ENCODE data around the gene RFTN1. TPM values are rescaled to one million over a fixed set of nuclear protein-coding genes. Genes with fewer than 3 reads are reported as not detected.
"Not testable (repeated sequence)": the region's sequence is repeated elsewhere in the genome, so short reads cannot be mapped to it uniquely, and the experiment has no call there.

Gene RFTN1
- total and polyA plus RNA-seq, 2 donors (not counting 3 experiments of a cell fraction or from before 2014, with no cell fraction given) = 40.3 to 43.3 TPM

DNA sequence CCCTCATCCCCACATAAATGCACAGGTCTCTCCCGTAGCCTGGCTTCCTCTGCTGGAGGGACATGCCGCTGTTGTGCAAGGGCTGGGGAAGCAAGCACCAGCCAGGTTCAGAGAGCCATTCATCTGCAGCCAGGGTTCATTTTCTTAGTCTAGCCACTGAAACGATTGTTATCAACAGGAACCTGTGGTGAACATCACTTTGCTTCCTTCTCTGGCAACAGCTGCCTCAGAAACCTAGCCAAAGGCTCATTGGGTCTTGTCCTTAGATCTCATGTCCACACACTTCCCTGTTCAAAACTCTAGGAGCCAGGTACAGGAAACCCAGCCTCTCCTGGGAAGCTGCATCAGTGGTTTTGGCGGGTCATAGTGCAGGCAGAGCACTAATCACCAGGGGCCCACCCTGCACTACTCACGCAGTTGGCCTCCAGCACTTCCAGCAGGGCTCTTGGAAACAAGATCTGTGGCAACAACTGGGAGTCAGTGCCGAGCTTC lies 201.5 kb downstream of the RFTN1 start:
- Histone ChIP-seq H3K27me3 (ENCODE audit: control insufficient read depth in 2 of 2, insufficient read depth in 2 of 2, low read length in 2 of 2) (no peaks in the 10 kb centered on the region), H3K4me3 (replicated peaks in 1 of 3; ENCODE audit: insufficient read depth in 1 of 3, low read depth in 1 of 3, low read length in 3 of 3) (no peak overlapping the region), H3K4me1 (ENCODE audit: control insufficient read depth, extremely low read depth, insufficient read depth, low read length) (peaks cover 4% of the 10 kb centered on the region), H2AFZ (ENCODE audit: low read depth, low read length) (no peak overlapping the region), H3K79me2 (ENCODE audit: control insufficient read depth, insufficient read depth, low read length) (no peaks in the 10 kb centered on the region), H3K4me2 (ENCODE audit: insufficient read depth, low read length) (no peak overlapping the region), H3K27ac (ENCODE audit: insufficient read depth, low read depth, low read length) (no peak overlapping the region), H3K9me3 (replicated peaks; ENCODE audit: control insufficient read depth, insufficient read depth, low read length) (no peaks in the 10 kb centered on the region), H3K9me1 (replicated peaks; ENCODE audit: control insufficient read depth, extremely low read depth, insufficient read depth, low read length) (no peaks in the 10 kb centered on the region), H3K36me3 (ENCODE audit: control insufficient read depth in 2 of 2, extremely low read depth in 1 of 2, insufficient read depth in 2 of 2, low read length in 2 of 2) (peaks cover 0 to 12% of the 10 kb centered on the region in 2 experiments), H3K9ac (replicated peaks; ENCODE audit: extremely low read depth, insufficient read depth, low read length) (no peak overlapping the region), H4K20me1 (replicated peaks; ENCODE audit: control insufficient read depth, extremely low read depth, insufficient read depth, low read length) (peaks cover 2% of the 10 kb centered on the region)
- DNase-seq (ENCODE audit: low read depth, low spot score) = peak; percentile 21
- dilution Hi-C loops (cut with MboI; ENCODE audit: extremely low pct_ligation_motif_present, low sequenced_read_pairs) (no loop called here), intact Hi-C loops (cut with micrococcal nuclease) (no loop called here)
- CTCF ChIA-PET = interaction anchor here (0.8 to 2.1 kb wide), 2 partner anchors 10 to 22 kb away, joined by 5 read pairs; no protein-coding TSS in a partner anchor
- no TSS peak for BruUV-seq (replicated peaks)
- TF ChIP-seq JUN (IDR thresholded peaks at IDR 0.05; ENCODE audit: borderline replicate concordance, insufficient read depth, insufficient read length, low read depth) (no peak), POLR2A (IDR thresholded peaks at IDR 0.05; ENCODE audit: low read depth, low read length) (no peak), MAX (IDR thresholded peaks at IDR 0.05; ENCODE audit: insufficient read depth, insufficient read length) (no peak), MYC (IDR thresholded peaks at IDR 0.05; ENCODE audit: low read depth, low read length) (no peak), EZH2 (IDR thresholded peaks at IDR 0.05; ENCODE audit: borderline replicate concordance, low read depth, low read length, severe bottlenecking) (no peak), GATA2 (IDR thresholded peaks at IDR 0.05; ENCODE audit: insufficient read depth, insufficient read length, low read depth, low read length) (no peak), CTCF (IDR thresholded peaks at IDR 0.05; ENCODE audit: extremely low read depth in 1 of 2, insufficient read depth in 1 of 2, low read depth in 1 of 2, low read length in 2 of 2) (no peak), POLR2AphosphoS5 (IDR thresholded peaks at IDR 0.05; ENCODE audit: insufficient read depth, low read depth, low read length) (no peak), FOS (IDR thresholded peaks at IDR 0.05; ENCODE audit: borderline replicate concordance, insufficient read depth, low read length) (no peak)
- POLR2A ChIA-PET = no interaction called here
- no peak for FAIRE-seq

DNA sequence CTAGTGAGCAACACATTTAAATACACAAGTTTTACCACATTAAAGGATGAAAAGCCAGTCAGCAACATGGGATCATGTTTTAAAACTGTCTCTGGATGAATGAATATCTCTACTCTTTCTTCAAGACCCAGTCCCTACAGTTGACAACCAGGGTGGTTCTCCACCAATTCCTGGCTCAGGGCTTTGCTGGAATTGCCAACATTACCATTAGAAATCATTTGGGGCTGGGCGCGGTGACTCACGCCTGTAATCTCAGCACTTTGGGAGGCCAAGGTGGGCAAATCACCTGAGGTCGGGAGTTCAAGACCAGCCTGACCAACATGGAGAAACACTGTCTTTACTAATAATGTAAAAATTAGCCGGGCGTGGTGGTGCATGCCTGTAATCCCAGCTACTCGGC lies 203.0 kb downstream of the RFTN1 start:
- not testable (repeated sequence) for BruUV-seq (replicated peaks)

More for the DNA sequence above, 203.0 kb downstream of the RFTN1 start:
- H3K9ac ChIP-seq (replicated peaks; ENCODE audit: extremely low read depth, insufficient read depth, low read length); dilution Hi-C loops (cut with MboI; ENCODE audit: extremely low pct_ligation_motif_present, low sequenced_read_pairs); H3K4me3 ChIP-seq (replicated peaks in 1 of 3; ENCODE audit: insufficient read depth in 1 of 3, low read depth in 1 of 3, low read length in 3 of 3); H3K27ac ChIP-seq (ENCODE audit: insufficient read depth, low read depth, low read length); H4K20me1 ChIP-seq (replicated peaks; ENCODE audit: control insufficient read depth, extremely low read depth, insufficient read depth, low read length); H3K4me1 ChIP-seq (ENCODE audit: control insufficient read depth, extremely low read depth, insufficient read depth, low read length); H3K27me3 ChIP-seq (ENCODE audit: control insufficient read depth in 2 of 2, insufficient read depth in 2 of 2, low read length in 2 of 2); DNase-seq (ENCODE audit: low read depth, low spot score); H3K79me2 ChIP-seq (ENCODE audit: control insufficient read depth, insufficient read depth, low read length); POLR2A ChIA-PET; H3K9me3 ChIP-seq (replicated peaks; ENCODE audit: control insufficient read depth, insufficient read depth, low read length); H3K9me1 ChIP-seq (replicated peaks; ENCODE audit: control insufficient read depth, extremely low read depth, insufficient read depth, low read length); H2AFZ ChIP-seq (ENCODE audit: low read depth, low read length); FAIRE-seq; H3K36me3 ChIP-seq (ENCODE audit: control insufficient read depth in 2 of 2, extremely low read depth in 1 of 2, insufficient read depth in 2 of 2, low read length in 2 of 2); intact Hi-C loops (cut with micrococcal nuclease); H3K4me2 ChIP-seq (ENCODE audit: insufficient read depth, low read length): not testable (repeated sequence)
- CTCF ChIA-PET = interaction anchor here (0.6 to 0.9 kb wide), 2 partner anchors 63 to 1424 kb away, joined by 3 read pairs; no protein-coding TSS in a partner anchor
